Lower lobe of right lung (tissue), 2 donors: ENCODE results near the gene ARMH3. TPM values are rescaled to one million over a fixed set of nuclear protein-coding genes. Genes with fewer than 3 reads are reported as not detected.
"Not testable (repeated sequence)": the region's sequence is repeated elsewhere in the genome, so short reads cannot be mapped to it uniquely, and the experiment has no call there.

Experiments
- ATAC-seq, 2 donors: fragments of 200-7000 bp; cut with Tn5 transposase; one replicate each; pipeline ENCODE4 v1.9.1; 2020 to 2022; ENCODE audit warnings: mild to moderate bottlenecking in 2 of 2, moderate library complexity in 2 of 2
- DNase-seq: peaks from one replicate; pipeline ENCODE4 v3.0.0-alpha.2; 2020
- H3K27ac ChIP-seq: fragments of 200-600 bp; one replicate; pipeline ENCODE4 v1.8.0; 2022
- H3K27me3 ChIP-seq: fragments of 200-600 bp; one replicate; pipeline ENCODE4 v1.8.0; 2022; ENCODE audit warnings: low read depth
- H3K36me3 ChIP-seq: fragments of 200-600 bp; one replicate; pipeline ENCODE4 v1.8.0; 2022; ENCODE audit warnings: mild to moderate bottlenecking
- H3K4me1 ChIP-seq: fragments of 200-600 bp; one replicate; pipeline ENCODE4 v1.8.0; 2022
- H3K4me3 ChIP-seq: fragments of 200-600 bp; one replicate; pipeline ENCODE4 v1.8.0; 2022; ENCODE audit warnings: mild to moderate bottlenecking
- H3K9me3 ChIP-seq: fragments of 200-600 bp; one replicate; pipeline ENCODE4 v1.8.0; 2022
- CTCF ChIP-seq: fragments of 200-600 bp; IDR thresholded peaks from one replicate; pipeline ENCODE4 v1.8.0; 2022; ENCODE audit warnings: antibody characterized with exemption, mild to moderate bottlenecking
- intact Hi-C: fragments of 100-400 bp; cut with DNase I; formaldehyde crosslinking; loops from one replicate; pipeline ENCODE4 v1.11.0; 2022
- total RNA-seq: library from RNA; stranded (reverse); fragmentation: NEBNext Ultra II Directional; extraction: Animal tissue kit (Norgen Biotek cat#: 25700); gene quantifications from one replicate; pipeline ENCODE4 v1.2.1, GENCODE V29; 2021
- donor health status: DM: no; HTN: yes; CAD: no; lungs with severe emphysema.

Gene ARMH3
- total RNA-seq, 1 donor from 2014 or later = 38.6 TPM

DNA sequence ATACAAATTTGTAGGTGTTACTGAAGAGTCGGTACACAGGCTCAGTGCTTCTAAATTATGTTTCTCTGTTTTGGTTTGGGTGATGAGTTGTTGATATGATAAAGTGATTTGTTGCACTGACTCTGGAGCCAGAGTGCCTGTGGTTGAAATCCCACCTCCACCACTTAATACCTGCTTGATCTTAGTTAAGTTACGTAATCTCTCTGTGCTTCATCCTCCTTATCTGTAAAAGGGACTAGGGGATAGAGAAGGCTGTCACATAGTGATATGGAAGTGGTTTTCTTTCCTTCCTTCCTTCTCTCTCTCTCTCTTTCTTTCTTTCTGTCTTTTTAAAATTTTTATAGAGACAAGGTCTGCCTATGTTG, 8.5 kb upstream of the ARMH3 start:
- TF ChIP-seq CTCF = no peak
- DNase-seq (no peak), ATAC-seq (no peak)
- intact Hi-C loops = no loop called here
- Histone ChIP-seq H3K27ac (peak overlapping the region; percentile 98), H3K4me1 (peaks cover 42% of the 10 kb centered on the region), H3K36me3 (peaks cover 21% of the 10 kb centered on the region), H3K9me3 (no peaks in the 10 kb centered on the region), H3K27me3 (no peaks in the 10 kb centered on the region), H3K4me3 (peak overlapping the region; percentile 95)

GRCh38 chr10:102059987-102060386, 4.0 kb upstream of the ARMH3 start:
- no peaks in the 10 kb centered on the region for H3K9me3 ChIP-seq
- no peak overlapping the region for H3K27ac ChIP-seq
- H3K27me3 ChIP-seq = no peaks in the 10 kb centered on the region
- intact Hi-C loops = no loop called here
- H3K4me1 ChIP-seq = peaks cover 14% of the 10 kb centered on the region
- ATAC-seq (no peak), DNase-seq (no peak)
- no peaks in the 10 kb centered on the region for H3K36me3 ChIP-seq
- H3K4me3 ChIP-seq = no peak overlapping the region
- TF ChIP-seq CTCF = no peak

- DNase-seq (peak; percentile 59), ATAC-seq (peak; percentile 35 to 36)
- H3K9me3 ChIP-seq, intact Hi-C loops, H3K36me3 ChIP-seq, H3K27me3 ChIP-seq: not testable (repeated sequence)
- Histone ChIP-seq H3K4me3 (peak overlapping the region; percentile 100), H3K27ac (peak overlapping the region; percentile 98), H3K4me1 (peaks cover 49% of the 10 kb centered on the region)
These were observed 909 bp downstream of the ARMH3 start for GRCh38 chr10:102054881-102055646.

- H3K9me3 ChIP-seq = no peaks in the 10 kb centered on the region
- no peak overlapping the region for H3K4me3 ChIP-seq
- ATAC-seq (no peak), DNase-seq (no peak)
- H3K27me3 ChIP-seq = no peaks in the 10 kb centered on the region
- peaks cover 22% of the 10 kb centered on the region for H3K4me1 ChIP-seq
- H3K27ac ChIP-seq = peak overlapping the region; percentile 61
- intact Hi-C loops = no loop called here
- no peaks in the 10 kb centered on the region for H3K36me3 ChIP-seq
- no peak for TF ChIP-seq CTCF
These were observed 9.9 kb downstream of the ARMH3 start for GRCh38 chr10:102046095-102046494.

- Histone ChIP-seq H3K27me3 (no peaks in the 10 kb centered on the region), H3K27ac (peak overlapping the region; percentile 61), H3K4me3 (no peak overlapping the region), H3K9me3 (no peaks in the 10 kb centered on the region), H3K4me1 (peaks cover 21% of the 10 kb centered on the region), H3K36me3 (no peaks in the 10 kb centered on the region)
- no peak for TF ChIP-seq CTCF
- intact Hi-C loops = no loop called here
- DNase-seq (no peak), ATAC-seq (peak; percentile 58 to 65)
These were observed 10.7 kb downstream of the ARMH3 start for GRCh38 chr10:102045292-102045691.

GRCh38 chr10:102040305-102041050, 15.5 kb downstream of the ARMH3 start:
- Histone ChIP-seq H3K36me3 (peaks cover 31% of the 10 kb centered on the region), H3K9me3 (no peaks in the 10 kb centered on the region), H3K4me1 (peaks cover 14% of the 10 kb centered on the region), H3K27ac (no peak overlapping the region), H3K4me3 (no peak overlapping the region), H3K27me3 (no peaks in the 10 kb centered on the region)
- ATAC-seq = no peak
- no peak for TF ChIP-seq CTCF
- no peak for DNase-seq
- intact Hi-C loops = no loop called here
